BJ (cell line): ENCODE measurements around the gene KIF17. TPM values are rescaled to one million over a fixed set of nuclear protein-coding genes. Genes with fewer than 3 reads are reported as not detected.

ENCODE experiments used
- CTCF ChIA-PET: fragments of 350-600 bp; formaldehyde crosslinking; extraction: SDS; loops from one replicate; lab custom pipeline; 2021; ENCODE audit warnings: antibody characterized with exemption, inconsistent platforms; lab: Yijun Ruan, JAX
- POLR2A ChIA-PET: fragments of 300-600 bp; sonication (Branson Sonifier 250); formaldehyde crosslinking; extraction: SDS; loops from one replicate; lab custom pipeline; 2021; ENCODE audit warnings: antibody characterized with exemption; lab: Charles Lee
- DNase-seq: peaks from one replicate; pipeline ENCODE4 v3.0.0-alpha.2; 2011; ENCODE audit warnings: low read depth
- H3K27me3 ChIP-seq: 2 replicates; pipeline ENCODE4 v1.6.0; 2011; ENCODE audit warnings: low read length; ENCODE audit not compliant: control insufficient read depth, insufficient read depth
- H3K36me3 ChIP-seq: 2 replicates; pipeline ENCODE4 v1.5.1; 2011; ENCODE audit warnings: low read length; ENCODE audit not compliant: control insufficient read depth, insufficient read depth
- H3K4me3 ChIP-seq: 2 replicates; pipeline ENCODE4 v1.5.1; 2011; ENCODE audit warnings: low read depth, mild to moderate bottlenecking, control low read depth, low read length
- CTCF ChIP-seq: IDR thresholded peaks from 2 replicates; pipeline ENCODE4 v1.5.1; 2011; ENCODE audit warnings: low read depth, mild to moderate bottlenecking, control low read depth, inconsistent platforms, low read length, moderate library complexity; ENCODE audit not compliant: insufficient read depth
- polyA plus RNA-seq: library from polyadenylated mRNA; depleted of rRNA; stranded (reverse); fragments of >200 nt; gene quantifications from 2 replicates; pipeline ENCODE4 v1.2.3, GENCODE V29; 2011

The KIF17 gene
- polyA plus RNA-seq, 1 experiment: 3.7 TPM

DNA sequence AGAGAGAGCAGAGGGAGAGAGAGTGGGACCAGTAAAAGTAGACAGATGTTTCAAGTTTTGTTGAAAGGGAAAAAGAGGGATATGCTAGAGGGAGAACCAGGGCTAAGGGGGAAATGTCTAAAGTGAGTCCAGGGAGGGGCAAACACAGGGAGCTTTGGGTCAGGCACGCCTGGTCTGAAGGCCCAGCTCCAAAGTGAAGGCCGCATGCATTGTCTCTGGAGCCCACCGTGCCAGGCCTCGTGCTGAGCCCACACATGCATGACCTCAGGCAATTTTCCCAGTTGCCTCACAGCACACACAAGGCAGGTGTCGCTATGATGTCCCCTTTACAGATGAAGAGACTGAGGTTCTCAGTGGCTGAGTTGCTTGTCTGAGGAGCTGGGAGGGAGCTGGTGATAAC is 16.0 kb downstream of the KIF17 start:
- no peaks in the 10 kb centered on the region; the same call in 1 of the 2 replicates for H3K36me3 ChIP-seq
- TF ChIP-seq CTCF: no peak
- H3K27me3 ChIP-seq: no peaks in the 10 kb centered on the region
- no peak for DNase-seq
- ChIA-PET POLR2A (no interaction called here), CTCF (interaction anchor here (1.0 to 2.1 kb wide), 3 partner anchors 13 to 493 kb away, joined by 3 to 8 read pairs (median 6); no protein-coding TSS in a partner anchor)
- no peak overlapping the region for H3K4me3 ChIP-seq

- TF ChIP-seq CTCF: no peak
- Histone ChIP-seq H3K36me3 (no peaks in the 10 kb centered on the region; the same call in 1 of the 2 replicates), H3K27me3 (no peaks in the 10 kb centered on the region), H3K4me3 (no peak overlapping the region)
- ChIA-PET POLR2A (no interaction called here), CTCF (interaction anchor here (1.0 to 2.1 kb wide), 3 partner anchors 13 to 493 kb away, joined by 3 to 8 read pairs (median 6); no protein-coding TSS in a partner anchor)
- no peak for DNase-seq
Observed at GRCh38 chr1:20701446-20701845, 16.4 kb downstream of the KIF17 start.

DNA sequence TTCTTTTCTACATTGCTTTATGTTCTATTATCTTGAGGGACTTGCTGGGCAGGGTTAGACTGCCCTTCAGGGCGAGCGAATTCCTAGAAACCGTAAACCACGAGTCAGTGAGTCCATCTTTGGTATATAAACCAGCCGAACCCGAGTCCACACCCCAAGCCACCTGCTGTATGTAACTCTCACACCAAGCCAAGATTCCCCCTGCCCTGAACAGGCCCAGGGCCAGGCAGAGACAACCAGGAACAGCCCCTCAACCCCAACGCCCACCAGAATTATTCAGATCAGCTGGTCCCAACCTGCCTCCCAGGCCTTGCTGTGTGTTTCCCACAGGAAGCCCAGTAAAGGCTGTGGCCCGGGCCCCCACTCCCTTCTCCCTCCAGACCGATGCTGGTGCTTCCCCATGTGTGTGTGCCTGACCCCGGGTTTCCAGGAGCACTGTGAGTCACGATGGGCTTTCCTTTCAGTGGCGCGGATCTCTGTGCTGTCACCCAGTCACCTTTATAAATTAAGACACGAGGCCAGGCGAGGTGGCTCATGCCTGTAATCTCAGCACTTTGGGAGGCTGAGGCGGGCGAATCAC is 17.1 kb downstream of the KIF17 start:
- no peak for DNase-seq
- no peak for TF ChIP-seq CTCF
- H3K4me3 ChIP-seq: no peak overlapping the region
- POLR2A ChIA-PET: no interaction called here
- H3K36me3 ChIP-seq: no peaks in the 10 kb centered on the region; the same call in 1 of the 2 replicates
- H3K27me3 ChIP-seq: no peaks in the 10 kb centered on the region
- CTCF ChIA-PET: interaction anchor here (1.0 to 9.5 kb wide), 4 partner anchors 8 to 668 kb away, joined by 3 to 147 read pairs (median 8); no protein-coding TSS in a partner anchor

GRCh38 chr1:20699558-20699957 is 18.2 kb downstream of the KIF17 start:
- ChIA-PET CTCF (interaction anchor here (0.7 to 9.5 kb wide), 6 partner anchors 9 to 669 kb away, joined by 3 to 147 read pairs (median 4); no protein-coding TSS in a partner anchor), POLR2A (no interaction called here)
- no peak for DNase-seq

More at GRCh38 chr1:20699558-20699957, 18.2 kb downstream of the KIF17 start:
- Histone ChIP-seq H3K36me3 (no peaks in the 10 kb centered on the region), H3K27me3 (no peaks in the 10 kb centered on the region), H3K4me3 (no peak overlapping the region)
- TF ChIP-seq CTCF: no peak
